HG02840 (cell line): Measurements from ENCODE around the gene DENND5B.
A peak's percentile ranks its signal among the peaks of the same experiment; 100 is the strongest.
"Not testable (repeated sequence)": the region's sequence is repeated elsewhere in the genome, so short reads cannot be mapped to it uniquely, and the experiment has no call there.

Experiments
- ATAC-seq: cut with Tn5 transposase; IDR thresholded peaks from one replicate; pipeline ENCODE4 v1.9.1; 2021; ENCODE audit warnings: mild to moderate bottlenecking, moderate library complexity, moderate number of reproducible peaks; ENCODE audit not compliant: unreplicated experiment, low FRiP score

Gene DENND5B

GRCh38 chr12:31393004-31393550 lies 197.9 kb downstream of the DENND5B start:
- no peak for ATAC-seq

DNA sequence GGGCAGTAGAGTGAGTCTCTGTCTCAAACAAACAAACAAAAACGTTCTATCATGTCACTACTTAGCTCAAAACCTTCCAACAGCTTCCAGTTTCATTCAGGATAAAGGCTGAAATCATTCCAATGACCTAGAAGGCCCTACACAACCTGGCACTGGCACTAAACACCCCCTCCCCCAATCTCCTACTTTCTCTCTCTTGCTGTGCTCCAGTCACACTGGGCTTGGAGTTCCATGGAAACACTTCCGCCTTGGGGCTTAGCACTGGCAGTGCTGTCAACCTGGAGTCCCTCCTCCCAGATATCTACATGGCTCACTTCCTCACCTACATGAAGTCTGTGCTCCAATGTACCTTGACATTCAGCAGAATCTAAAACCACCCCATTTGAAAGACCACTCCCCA lies 199.9 kb downstream of the DENND5B start:
- ATAC-seq, result no peak

DNA sequence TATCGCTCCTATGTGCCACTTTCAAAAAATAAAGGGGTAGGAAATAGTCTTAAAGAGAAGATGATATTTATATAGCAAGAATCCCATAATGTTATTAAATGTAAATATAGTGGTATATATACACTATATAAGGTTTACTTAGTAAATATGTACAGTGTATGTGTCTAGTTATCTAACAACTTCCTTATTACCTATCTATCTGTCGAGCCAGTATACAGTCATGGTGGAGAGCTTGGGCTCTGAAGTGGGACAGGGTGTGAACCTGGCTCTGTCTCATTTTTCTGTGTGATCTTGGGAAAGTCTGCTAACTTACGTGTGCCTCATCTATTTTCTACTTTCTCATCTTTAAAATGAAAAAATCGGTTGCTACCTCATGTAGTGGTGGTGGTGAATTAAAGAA lies 202.2 kb downstream of the DENND5B start:
- ATAC-seq, result no peak

DNA sequence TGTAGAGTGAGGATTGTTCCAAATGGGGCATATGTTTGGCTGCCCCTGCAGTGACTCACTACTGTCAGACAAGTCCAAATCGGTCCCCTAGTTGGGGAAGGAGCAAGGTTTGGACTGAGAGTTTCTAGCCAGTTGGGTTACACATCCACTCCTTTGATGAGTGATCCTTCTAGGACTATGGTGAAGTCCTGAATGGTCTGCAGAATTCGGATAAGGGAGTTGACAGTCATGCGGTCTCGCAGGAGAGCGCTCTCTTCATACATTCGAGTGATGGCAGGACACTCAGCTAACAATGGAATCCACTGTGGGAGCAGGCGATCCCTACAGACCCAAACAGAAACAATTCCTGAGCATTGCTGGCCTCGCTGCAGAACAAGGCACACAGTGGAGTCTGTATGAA lies 203.5 kb downstream of the DENND5B start:
- no peak for ATAC-seq

- ATAC-seq, result no peak
Observed at GRCh38 chr12:31387011-31387410, 203.9 kb downstream of the DENND5B start.

DNA sequence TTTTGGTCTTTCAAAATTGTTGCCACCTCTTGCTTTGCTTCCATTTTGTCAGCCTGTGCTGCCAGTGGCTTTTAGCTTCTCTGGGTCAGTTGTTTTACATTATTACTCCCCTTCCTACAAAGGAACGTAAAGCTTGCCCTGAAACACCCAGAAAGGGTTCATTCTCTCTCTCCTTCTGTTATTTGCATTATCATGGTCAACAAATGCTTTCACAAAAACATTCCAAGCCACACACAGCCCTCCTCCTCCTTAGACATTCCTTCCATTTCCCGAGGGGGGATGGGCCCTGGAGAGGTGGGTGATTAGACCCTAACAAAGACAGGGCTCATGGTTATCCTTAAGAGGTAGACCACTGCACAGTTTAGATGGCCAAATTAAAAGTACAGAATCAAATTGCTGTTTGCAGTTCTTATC lies 204.6 kb downstream of the DENND5B start:
- ATAC-seq, result no peak

GRCh38 chr12:31377210-31377609 lies 213.7 kb downstream of the DENND5B start:
- not testable (repeated sequence) for ATAC-seq

DNA sequence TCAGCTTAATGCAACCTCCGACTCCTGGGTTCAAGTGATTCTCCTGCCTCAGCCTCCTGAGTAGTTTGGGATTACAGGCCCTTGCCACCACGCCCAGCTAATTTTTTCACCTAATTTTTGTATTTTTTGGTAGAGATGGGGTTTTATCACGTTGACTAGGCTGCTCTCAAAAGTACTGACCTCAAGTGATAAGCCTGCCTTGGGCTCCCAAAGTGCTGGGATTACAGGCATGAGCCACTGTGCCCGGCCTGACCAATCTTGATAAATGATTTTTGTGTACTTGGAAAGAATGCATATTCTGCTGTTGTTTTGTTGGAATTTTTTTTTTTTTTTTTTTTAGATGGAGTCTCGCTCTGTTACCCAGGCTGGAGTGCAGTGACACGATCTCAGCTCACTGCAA lies 215.5 kb downstream of the DENND5B start:
- ATAC-seq, result not testable (repeated sequence)

DNA sequence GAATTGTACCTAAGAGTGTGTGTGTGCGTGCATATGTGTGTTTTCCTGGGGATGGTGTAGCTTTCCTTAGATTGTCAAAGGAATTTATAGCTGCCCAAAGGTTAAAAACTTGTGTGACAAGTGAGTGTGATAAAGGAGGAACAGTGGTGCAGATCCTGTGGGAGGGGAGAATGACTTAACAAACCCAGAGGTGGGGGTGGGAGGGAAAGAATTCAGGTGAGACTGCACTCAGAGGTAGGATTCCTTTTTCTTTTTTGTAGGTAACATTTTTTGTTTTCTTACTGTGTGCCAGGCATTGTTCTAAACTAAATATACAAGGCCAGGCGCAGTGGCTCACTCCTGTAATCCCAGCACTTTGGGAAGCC lies 219.7 kb downstream of the DENND5B start:
- ATAC-seq, result no peak

DNA sequence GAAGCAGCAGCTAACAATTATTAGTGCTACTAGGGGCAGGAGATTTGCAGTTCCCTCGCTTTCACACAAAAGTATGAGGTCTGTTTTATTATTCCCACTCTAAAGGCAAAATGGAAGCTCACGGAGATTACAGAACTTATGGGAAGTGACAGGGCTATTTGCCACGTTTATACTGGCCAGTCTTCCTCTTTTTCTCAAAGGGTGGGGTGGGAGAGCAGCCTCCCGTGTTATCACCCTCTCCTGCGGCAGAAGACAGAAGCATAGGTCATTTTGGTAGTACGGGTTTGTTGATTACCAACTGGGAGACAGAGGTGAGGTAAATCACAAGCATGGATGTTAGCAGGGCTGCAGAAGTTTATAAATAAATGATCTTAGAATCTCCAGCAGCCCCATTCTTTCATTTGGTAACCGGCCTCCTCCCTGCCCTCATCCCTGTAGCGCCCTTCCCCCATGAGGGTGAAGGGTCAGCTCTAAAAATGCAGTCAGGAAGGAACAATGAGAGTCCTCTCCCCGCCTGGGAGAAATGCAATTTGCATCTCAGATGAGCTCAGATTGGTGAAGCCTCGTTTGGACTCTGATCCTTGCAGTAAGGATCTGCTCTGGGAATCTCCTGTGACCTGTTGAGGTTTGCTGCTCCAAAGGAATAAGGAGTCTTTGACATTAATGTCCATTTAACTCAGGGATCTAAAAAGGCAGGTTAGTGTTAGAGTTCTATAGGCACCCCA lies 220.2 kb downstream of the DENND5B start:
- no peak for ATAC-seq

GRCh38 chr12:31369712-31370521 lies 221.0 kb downstream of the DENND5B start:
- ATAC-seq, result no peak

- ATAC-seq, result no peak
Observed at GRCh38 chr12:31368666-31369361, 222.1 kb downstream of the DENND5B start.

DNA sequence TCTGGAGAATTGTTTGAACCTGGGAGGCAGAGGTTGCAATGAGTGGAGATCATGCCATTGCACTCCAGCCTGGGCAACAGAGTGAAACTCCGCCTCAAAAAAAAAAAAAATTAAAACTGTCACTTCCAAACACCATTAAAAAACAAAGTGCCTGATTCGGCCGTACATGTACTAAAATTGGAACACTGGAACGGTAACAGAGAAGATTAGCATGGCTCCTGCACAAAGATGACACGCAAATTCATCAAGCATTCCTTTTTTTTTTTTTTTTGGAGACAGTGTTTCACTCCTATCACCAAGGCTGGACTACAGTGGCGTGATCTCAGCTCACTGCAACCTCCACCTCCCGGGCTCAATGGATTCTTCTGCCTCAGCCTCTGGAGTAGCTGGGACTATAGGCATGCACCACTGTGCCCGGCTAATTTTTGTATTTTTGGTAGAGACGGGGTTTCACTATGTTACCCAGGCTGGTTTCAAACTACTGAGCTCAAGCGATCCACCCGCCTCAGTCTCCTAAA lies 224.8 kb downstream of the DENND5B start:
- no peak for ATAC-seq

DNA sequence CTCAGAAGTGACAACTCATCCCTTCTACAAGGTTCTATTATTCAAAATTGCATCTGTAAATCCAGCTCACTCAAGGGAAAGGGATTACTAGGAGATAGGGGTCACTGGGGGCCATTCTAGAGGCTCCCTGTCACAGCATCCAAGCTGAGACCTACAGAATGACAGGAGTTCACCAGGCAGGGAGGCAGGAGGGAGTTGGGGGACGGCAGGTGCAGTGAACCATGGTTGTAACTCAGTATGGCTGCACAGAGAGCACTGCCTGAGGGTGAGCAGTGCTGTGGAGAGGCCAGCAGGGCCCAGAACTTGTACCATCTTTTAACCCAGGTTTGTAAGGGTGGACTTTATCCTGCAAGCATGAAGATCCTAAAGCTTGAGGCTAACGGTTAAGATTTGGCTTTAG lies 227.1 kb downstream of the DENND5B start:
- ATAC-seq, result no peak

DNA sequence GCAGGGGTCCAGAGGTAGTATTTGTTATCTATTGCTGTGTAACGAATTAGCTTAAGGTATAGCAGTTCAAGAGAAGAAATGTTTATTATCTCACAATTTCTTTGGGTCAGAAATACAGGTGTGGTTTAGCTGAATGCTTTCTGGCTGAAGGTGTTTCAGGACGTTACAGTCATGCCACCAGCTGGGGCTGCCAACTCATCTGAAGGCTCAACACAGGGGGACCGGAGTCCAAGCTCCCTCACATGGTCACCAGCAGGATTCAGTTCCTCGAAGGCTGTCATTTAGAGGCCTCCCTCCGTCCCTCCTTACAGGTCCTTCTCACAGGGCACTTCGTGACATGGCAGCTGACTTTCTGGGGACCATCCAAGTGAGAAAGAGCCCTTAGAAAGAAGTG lies 227.5 kb downstream of the DENND5B start:
- no peak for ATAC-seq

DNA sequence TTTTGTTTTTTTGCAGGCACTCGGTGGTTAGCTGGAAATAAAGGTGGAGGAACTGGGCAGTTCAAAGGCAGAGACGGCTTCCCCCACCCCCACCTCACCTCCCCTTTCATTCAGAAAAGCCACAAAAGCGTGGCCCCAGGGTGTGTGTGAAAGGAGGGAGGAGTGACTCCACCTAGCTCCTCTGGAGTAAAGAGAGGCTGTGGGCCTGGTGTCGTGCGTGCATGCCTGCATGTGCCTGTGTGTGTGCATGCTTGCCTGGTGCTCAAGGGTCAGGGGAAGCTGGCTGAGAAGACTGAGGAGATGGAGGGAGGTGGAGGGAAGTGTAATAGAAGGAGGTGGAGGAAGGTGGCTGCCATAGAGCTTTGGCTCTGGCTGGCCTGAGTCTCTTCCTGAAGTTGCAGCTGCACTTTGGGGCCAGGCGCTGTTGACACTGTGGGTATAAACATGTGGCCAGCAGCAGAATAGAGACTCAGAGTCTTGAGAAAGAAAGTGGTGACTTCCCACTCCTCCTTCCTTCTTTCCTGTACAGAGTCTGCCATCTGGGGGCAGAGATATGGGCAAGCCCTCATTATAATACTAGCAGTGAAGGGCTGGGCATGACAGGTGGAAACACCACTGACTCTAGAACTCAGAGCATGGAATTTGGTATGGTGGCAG lies 228.0 kb downstream of the DENND5B start:
- peak; percentile 69 for ATAC-seq

DNA sequence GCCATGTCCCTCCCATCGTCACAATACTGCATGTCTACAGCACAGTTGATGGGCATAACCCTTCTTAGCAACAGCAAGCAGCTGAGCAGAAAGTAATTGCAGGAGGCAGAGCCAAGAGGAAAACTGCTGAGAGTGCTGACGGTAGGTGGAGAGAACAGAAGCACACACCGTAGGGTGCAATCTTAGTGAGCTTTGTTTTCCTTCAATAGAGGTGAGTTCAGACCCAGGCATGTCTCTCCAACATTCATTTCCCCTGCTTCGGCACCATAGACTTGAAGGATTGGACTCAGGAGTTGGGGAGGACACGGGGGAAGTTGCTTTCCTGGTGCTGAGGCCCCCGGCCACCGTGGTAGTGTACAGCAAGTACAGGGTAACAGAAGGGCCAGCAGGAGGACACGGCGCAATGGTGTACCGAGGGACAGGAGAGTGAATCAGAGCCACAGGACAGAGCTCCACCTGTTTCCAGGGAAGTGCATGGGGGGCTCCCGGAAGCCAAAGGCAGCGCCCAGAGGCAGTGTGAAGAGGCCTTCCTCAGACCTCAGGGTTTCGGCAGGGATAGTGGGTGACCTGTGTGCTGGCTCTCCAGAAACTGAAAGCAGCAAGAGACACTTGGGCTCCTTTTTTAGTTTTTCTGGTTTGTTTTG lies 228.7 kb downstream of the DENND5B start:
- ATAC-seq, result peak; percentile 22

DNA sequence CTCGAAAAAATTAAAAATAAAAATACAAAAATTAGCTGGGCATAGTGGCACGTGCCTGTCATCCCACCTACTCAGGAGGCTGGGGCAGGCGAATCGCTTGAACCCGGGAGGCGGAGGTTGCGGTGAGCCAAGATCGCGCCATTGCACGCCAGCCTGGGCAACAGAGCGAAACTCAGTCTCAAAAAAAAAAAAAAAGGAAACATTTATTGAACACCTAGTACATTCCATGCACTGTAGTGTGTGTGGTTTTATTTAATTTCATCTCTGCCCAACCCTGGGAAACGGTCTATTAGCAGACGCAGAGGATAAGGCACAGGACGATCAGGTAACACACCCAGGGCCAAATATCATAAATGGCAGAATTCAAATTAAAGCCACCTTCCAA lies 229.2 kb downstream of the DENND5B start:
- ATAC-seq, result no peak

DNA sequence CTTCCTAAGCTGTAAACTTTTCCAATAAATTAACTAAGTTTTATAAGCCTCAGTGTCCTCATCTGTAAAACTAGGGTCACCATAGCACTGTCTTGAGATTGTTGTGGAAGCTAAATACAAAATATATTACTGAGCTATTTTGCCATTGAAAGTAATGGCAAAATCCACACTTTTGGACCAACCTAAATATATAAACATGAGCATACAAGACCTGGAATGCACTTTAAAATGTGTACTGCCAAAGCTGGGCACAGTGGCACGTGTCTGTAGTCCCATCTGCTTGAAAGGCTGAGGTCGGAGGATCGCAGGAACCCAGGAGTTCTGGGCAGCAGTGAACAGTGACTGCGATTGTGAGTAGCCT lies 235.2 kb downstream of the DENND5B start:
- no peak for ATAC-seq
